Lung (tissue), 12 donors: Measurements from ENCODE around the gene EZR. TPM values are rescaled to one million over a fixed set of nuclear protein-coding genes. Genes with fewer than 3 reads are reported as not detected.
"Not testable (repeated sequence)": the region's sequence is repeated elsewhere in the genome, so short reads cannot be mapped to it uniquely, and the experiment has no call there.

Experiments used
- ATAC-seq: fragments of 200-7000 bp; cut with Tn5 transposase; one replicate; pipeline ENCODE4 v1.9.1; 2020; ENCODE audit warnings: moderate number of reproducible peaks; ENCODE audit not compliant: insufficient read depth, low FRiP score
- DNase-seq, 3 donors: peaks; one replicate each; pipeline ENCODE4 v3.0.0-alpha.2; 2013 to 2017
- H3K27ac ChIP-seq, 2 donors: one replicate each; pipeline ENCODE4 v1.5.1; 2013; ENCODE audit warnings: mild to moderate bottlenecking in 2 of 2, moderate library complexity in 2 of 2, control low read depth in 1 of 2, inconsistent platforms in 1 of 2, low read depth in 1 of 2, low read length in 1 of 2
- H3K27me3 ChIP-seq, 3 donors: one replicate each; pipeline ENCODE4 v1.5.1; 2013; ENCODE audit warnings: low read length in 2 of 3; ENCODE audit not compliant: control insufficient read depth in 3 of 3, insufficient read depth in 3 of 3
- H3K36me3 ChIP-seq, 4 donors: one replicate each; pipeline ENCODE4 v1.5.1; 2013; ENCODE audit warnings: low read length in 4 of 4, mild to moderate bottlenecking in 1 of 4, moderate library complexity in 1 of 4; ENCODE audit not compliant: control insufficient read depth in 4 of 4, insufficient read depth in 4 of 4
- H3K4me1 ChIP-seq, 5 donors: one replicate each; pipeline ENCODE4 v1.5.1; 2013; ENCODE audit warnings: low read length in 5 of 5, mild to moderate bottlenecking in 2 of 5, moderate library complexity in 1 of 5; ENCODE audit not compliant: control insufficient read depth in 5 of 5, insufficient read depth in 5 of 5
- H3K4me3 ChIP-seq: one replicate; pipeline ENCODE4 v1.5.1; 2013; ENCODE audit warnings: mild to moderate bottlenecking, control low read depth, moderate library complexity
- H3K9ac ChIP-seq, 2 donors: one replicate each; pipeline ENCODE4 v1.5.1; 2013; ENCODE audit warnings: low read length in 2 of 2, control low read depth in 1 of 2; ENCODE audit not compliant: insufficient read depth in 1 of 2
- H3K9me3 ChIP-seq, 4 donors: one replicate each; pipeline ENCODE4 v1.5.1; 2013; ENCODE audit warnings: low read length in 3 of 4, mild to moderate bottlenecking in 1 of 4, moderate library complexity in 1 of 4; ENCODE audit not compliant: control insufficient read depth in 4 of 4, insufficient read depth in 3 of 4
- CTCF ChIP-seq: IDR thresholded peaks from 2 replicates; pipeline ENCODE4 v1.5.1; 2012; ENCODE audit warnings: mild to moderate bottlenecking; ENCODE audit errors: control extremely low read depth, extremely low read depth
- WGBS, 2 donors: extraction: QIAGEN DNeasy Blood & Tissue Kit; methylation state at CpG; one replicate each; pipeline ENCODE4 v1.1.7; 2013; 5-methylcytosine and 5-hydroxymethylcytosine counted together
- polyA plus RNA-seq, 2 donors: library from polyadenylated mRNA; stranded (reverse); fragments of 200-250 nt; gene quantifications; one replicate each; pipeline ENCODE4 v1.2.1, GENCODE V29; 2013
- total RNA-seq, 2 donors: library from RNA; depleted of rRNA in 1 of 2; stranded (reverse); fragments of >200 nt in 1 of 2; gene quantifications; one replicate each; pipeline ENCODE4 v1.2.1, GENCODE V29; 2014 to 2021
- donor health status: control.
- donor health status: control.
- donor health status: Bipolar disorder and iron deficiency.
- donor health status: healthy.
- donor health status: DM: yes; HTN: yes; CAD: no.

EZR gene
- total and polyA plus RNA-seq, 4 donors = 168 to 452 (median 198) TPM

DNA sequence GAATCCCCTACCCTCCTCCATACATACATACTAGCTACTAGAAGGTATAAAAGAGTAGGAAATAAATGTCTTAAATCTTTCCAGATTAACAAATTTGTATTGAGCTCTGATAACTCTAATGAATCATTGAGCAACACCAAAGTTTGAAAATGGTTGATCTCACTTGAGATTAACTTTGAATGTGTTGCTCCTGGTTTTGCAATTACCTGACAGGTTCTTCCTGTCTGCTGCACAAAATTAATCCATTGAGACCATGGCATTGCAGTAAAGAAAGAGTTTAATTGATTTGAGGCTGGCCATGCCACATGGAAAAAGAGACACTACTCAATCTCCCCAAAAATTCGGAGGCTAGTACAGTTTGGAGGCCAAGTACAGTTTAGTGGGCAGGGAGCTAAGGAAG, 21.3 kb upstream of the EZR start:
- Histone ChIP-seq H3K9me3 (no peaks in the 10 kb centered on the region), H3K36me3 (no peaks in the 10 kb centered on the region), H3K4me1 (peaks cover 2 to 12% (median 5%) of the 10 kb centered on the region in 5 donors), H3K9ac (no peak overlapping the region), H3K27me3 (no peaks in the 10 kb centered on the region), H3K27ac (no peak overlapping the region), H3K4me3 (no peak overlapping the region)
- TF ChIP-seq CTCF = no peak
- ATAC-seq (no peak), DNase-seq (no peak)
- WGBS, 2 donors = 94 to 100% methylated on average over 1 of the region's 1 CpG

DNA sequence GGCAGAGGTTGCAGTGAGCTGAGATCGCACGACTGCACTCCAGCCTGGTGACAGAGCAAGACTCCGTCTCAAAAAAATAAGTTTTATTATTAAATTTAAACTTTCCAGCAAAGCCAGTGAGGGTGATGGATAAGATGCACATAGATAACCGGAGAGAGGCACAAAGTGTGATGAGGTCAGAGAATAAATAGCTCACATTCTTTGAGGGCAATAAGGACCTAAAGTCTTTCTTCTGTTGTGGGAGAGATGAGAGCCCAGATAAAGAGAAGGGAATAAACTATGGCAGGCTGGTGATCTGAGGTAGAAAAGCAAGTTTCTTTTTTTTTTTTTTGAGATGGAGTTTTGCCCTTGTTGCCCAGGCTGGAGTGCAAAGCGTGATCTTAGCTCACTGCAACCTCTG, 20.6 kb upstream of the EZR start:
- H3K9me3 ChIP-seq = no peaks in the 10 kb centered on the region
- H3K36me3 ChIP-seq = no peaks in the 10 kb centered on the region
- no peak for DNase-seq
- no peak overlapping the region for H3K27ac ChIP-seq
- H3K9ac ChIP-seq = no peak overlapping the region
- H3K4me3 ChIP-seq = no peak overlapping the region
- TF ChIP-seq CTCF = no peak
- WGBS, 2 donors = 94 to 97% methylated on average over 5 of the region's 5 CpGs
- no peaks in the 10 kb centered on the region for H3K27me3 ChIP-seq
- no peak for ATAC-seq
- H3K4me1 ChIP-seq = peaks cover 2 to 18% (median 11%) of the 10 kb centered on the region in 5 donors

GRCh38 chr6:158838790-158839189, 19.6 kb upstream of the EZR start:
- H3K9ac ChIP-seq = peak overlapping the region in 1 of 2 donors; percentile 47
- H3K9me3 ChIP-seq, H3K4me3 ChIP-seq, DNase-seq, ATAC-seq, H3K27me3 ChIP-seq, H3K36me3 ChIP-seq, H3K27ac ChIP-seq: not testable (repeated sequence)
- peaks cover 0 to 19% (median 12%) of the 10 kb centered on the region in 5 donors for H3K4me1 ChIP-seq
- 92 to 99% methylated on average over 3 of the region's 3 CpGs for WGBS, 2 donors

DNA sequence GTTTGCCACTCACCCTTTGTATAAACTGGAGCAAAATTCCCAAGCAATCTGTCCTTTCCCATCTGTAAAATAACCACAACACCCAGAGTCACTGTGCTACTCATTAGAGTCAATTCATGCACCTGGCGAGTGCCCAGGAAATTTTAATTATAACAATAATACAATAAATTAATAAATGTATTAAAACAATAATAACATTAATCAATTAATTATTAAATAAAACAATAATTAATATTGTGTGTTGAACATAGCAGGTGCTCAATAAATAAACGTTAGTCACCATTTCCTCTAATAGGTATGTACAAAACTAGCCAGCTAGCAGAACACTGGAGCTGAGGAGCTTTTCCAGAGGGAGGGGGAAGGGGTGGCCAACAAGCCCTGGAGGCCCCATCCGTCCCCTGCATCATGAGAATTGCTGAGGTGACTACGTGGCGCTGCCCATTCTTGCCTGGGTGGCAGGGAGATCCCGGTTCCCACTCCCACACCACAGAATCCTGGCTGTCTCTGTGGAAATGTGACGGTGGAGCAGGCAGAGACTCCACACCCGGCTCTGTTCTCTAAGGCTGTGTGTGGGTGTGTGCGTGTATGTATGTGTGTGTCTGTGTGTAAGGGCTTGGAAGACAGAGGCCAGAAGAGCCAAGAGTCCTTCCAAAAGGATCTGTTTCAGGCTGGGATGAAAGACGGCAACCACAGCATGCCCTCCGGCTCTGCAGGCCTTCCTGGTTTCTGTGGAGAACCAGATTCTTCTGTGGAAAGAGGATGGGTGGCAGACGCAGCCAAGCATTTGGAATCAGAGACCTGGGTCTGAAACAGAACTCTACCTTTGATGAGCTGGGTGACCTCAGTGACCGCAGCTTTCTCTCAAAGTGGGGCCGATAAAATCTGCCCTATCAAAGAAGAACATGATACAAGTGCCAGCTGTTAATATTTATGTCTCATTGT, 18.8 kb upstream of the EZR start:
- Histone ChIP-seq H3K9ac (peak overlapping the region in 1 of 2 donors; percentile 47), H3K9me3 (no peaks in the 10 kb centered on the region), H3K4me3 (no peak overlapping the region), H3K27me3 (no peaks in the 10 kb centered on the region), H3K36me3 (no peaks in the 10 kb centered on the region), H3K4me1 (peaks cover 0 to 19% (median 12%) of the 10 kb centered on the region in 5 donors), H3K27ac (no peak overlapping the region)
- no peak for ATAC-seq
- peak in 1 of 3 donors; percentile 56 for DNase-seq
- no peak for TF ChIP-seq CTCF
- WGBS, 2 donors = 83 to 90% methylated on average over 14 of the region's 14 CpGs
